Epithelial cell of esophagus (primary cell): Measurements from ENCODE around the gene GALK2.
"Not testable (repeated sequence)": the region's sequence is repeated elsewhere in the genome, so short reads cannot be mapped to it uniquely, and the experiment has no call there.

ENCODE experiments used
- DNase-seq: peaks from one replicate; pipeline ENCODE4 v3.0.0; 2010; ENCODE audit warnings: low read depth
- H3K4me3 ChIP-seq: 2 replicates; pipeline ENCODE4 v1.5.1; 2011; ENCODE audit warnings: mild to moderate bottlenecking, low read length, control low read depth
- CTCF ChIP-seq: IDR thresholded peaks from 2 replicates; pipeline ENCODE4 v1.5.1; 2011; ENCODE audit warnings: low read depth, mild to moderate bottlenecking, low read length, control low read depth, inconsistent platforms; ENCODE audit not compliant: insufficient read depth; ENCODE audit errors: missing control alignments

The GALK2 gene

GRCh38 chr15:49327927-49328326, 157.9 kb downstream of the GALK2 start:
- no peak for DNase-seq
- TF ChIP-seq CTCF: no peak
- no peak overlapping the region for H3K4me3 ChIP-seq

- TF ChIP-seq CTCF: no peak
- DNase-seq: no peak
- no peak overlapping the region for H3K4me3 ChIP-seq
Measured at GRCh38 chr15:49328941-49329340, 158.9 kb downstream of the GALK2 start.

GRCh38 chr15:49330166-49330565, 160.1 kb downstream of the GALK2 start:
- TF ChIP-seq CTCF: no peak
- no peak for DNase-seq
- no peak overlapping the region for H3K4me3 ChIP-seq

- no peak for TF ChIP-seq CTCF
- no peak overlapping the region for H3K4me3 ChIP-seq
- DNase-seq: peak; percentile 2
Measured at GRCh38 chr15:49331442-49331841, 161.4 kb downstream of the GALK2 start.

- DNase-seq: peak; percentile 5
- TF ChIP-seq CTCF: no peak
Measured at GRCh38 chr15:49331951-49332350, 161.9 kb downstream of the GALK2 start.

GRCh38 chr15:49339656-49340055, 169.6 kb downstream of the GALK2 start:
- no peak for TF ChIP-seq CTCF
- no peak for DNase-seq
- H3K4me3 ChIP-seq: no peak overlapping the region

More at GRCh38 chr15:49331951-49332350, 161.9 kb downstream of the GALK2 start:
- no peak overlapping the region for H3K4me3 ChIP-seq

GRCh38 chr15:49343546-49343945, 173.5 kb downstream of the GALK2 start:
- DNase-seq: no peak
- no peak for TF ChIP-seq CTCF
- H3K4me3 ChIP-seq: no peak overlapping the region

GRCh38 chr15:49354439-49354838, 184.4 kb downstream of the GALK2 start:
- DNase-seq, H3K4me3 ChIP-seq: not testable (repeated sequence)
